ENCODE data around the gene KCNK13.
"Not testable (repeated sequence)": the region's sequence is repeated elsewhere in the genome, so short reads cannot be mapped to it uniquely, and the experiment has no call there.

KCNK13 gene

GRCh38 chr14:90061685-90062126 is at the start of gene KCNK13:
Gene KCNK13, plus strand, starts transcription at chr14:90061994. Its CDS starts 212 bp downstream, at chr14:90062206.
- no peak for DNase-seq

DNA sequence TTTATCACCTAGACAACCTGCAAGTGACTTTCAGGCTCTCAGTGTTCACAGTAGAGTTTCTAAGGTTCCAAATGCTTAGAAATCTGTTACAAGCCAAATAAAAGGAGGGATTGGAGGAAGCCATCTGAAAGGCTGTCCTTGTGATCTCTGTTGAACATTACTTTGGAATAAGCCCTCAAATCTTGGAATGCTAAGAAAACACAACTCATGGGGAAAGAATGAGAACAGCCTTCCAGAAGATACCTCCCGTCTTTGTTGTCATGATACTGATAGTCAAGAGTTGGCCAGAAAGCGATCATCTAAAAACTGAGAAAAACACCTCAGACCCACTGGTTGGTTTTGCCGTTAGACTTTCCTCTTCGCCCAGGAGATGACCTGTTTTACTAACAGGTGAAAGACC is 44.4 kb upstream of the KCNK13 start:
- DNase-seq = no peak

DNA sequence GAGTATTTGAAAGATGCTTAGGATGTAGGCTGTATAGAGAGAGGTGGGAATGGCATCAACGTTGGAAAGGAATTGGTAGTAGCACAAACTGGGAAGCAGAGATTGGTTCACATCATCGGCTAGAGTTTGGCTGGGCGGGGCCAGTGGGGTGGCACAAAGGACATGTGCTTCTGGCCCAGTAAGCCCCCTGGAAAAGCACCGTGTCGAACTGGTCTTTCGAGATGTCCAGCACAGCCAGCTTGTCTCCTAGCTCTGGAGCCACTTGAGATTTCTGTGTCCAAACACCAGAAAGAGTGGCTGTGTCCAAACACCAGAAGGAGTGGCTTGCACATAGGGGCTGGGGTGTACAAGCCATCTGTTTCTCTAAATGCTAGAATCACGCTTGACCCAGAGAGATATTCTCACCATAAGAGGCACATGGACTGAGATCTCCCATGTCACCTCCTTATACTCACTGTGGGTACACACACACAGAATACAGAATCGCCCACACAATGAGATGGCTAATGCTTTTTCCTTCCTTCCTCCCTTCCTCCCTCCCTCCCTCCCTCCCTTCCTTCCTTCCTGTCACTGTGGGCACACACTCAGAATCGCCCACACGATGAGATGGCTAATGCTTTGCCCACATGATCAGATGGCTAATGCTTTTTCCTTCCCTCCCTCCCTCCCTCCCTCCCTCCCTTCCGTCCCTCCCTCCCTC is 41.8 kb upstream of the KCNK13 start:
- DNase-seq = no peak

- DNase-seq = no peak
These were observed 38.5 kb upstream of the KCNK13 start for GRCh38 chr14:90023176-90023896.

- no peak for DNase-seq
These were observed 36.9 kb upstream of the KCNK13 start for GRCh38 chr14:90024910-90025309.

GRCh38 chr14:90026608-90027007 is 35.2 kb upstream of the KCNK13 start:
- not testable (repeated sequence) for DNase-seq

- DNase-seq = no peak
These were observed 34.0 kb upstream of the KCNK13 start for GRCh38 chr14:90027842-90028241.

DNA sequence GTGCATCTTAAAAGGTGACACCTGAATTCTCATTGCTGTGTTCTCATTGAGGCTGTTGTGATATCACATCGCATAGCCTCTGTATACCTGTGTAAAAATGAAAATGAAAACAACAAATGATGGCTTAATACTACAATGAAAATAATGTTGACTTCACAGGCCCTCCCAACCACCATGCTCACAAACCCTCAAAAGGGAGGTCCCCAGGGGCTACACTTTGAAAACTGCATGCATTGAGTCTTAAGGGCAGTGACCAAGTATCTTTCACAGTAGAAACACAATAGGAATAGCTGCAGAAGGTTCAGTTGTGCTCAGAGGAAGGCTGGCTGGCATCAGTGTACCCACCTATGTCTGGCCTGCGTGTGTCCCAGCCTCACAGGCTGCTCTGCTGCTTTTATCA is 27.6 kb upstream of the KCNK13 start:
- DNase-seq = no peak

DNA sequence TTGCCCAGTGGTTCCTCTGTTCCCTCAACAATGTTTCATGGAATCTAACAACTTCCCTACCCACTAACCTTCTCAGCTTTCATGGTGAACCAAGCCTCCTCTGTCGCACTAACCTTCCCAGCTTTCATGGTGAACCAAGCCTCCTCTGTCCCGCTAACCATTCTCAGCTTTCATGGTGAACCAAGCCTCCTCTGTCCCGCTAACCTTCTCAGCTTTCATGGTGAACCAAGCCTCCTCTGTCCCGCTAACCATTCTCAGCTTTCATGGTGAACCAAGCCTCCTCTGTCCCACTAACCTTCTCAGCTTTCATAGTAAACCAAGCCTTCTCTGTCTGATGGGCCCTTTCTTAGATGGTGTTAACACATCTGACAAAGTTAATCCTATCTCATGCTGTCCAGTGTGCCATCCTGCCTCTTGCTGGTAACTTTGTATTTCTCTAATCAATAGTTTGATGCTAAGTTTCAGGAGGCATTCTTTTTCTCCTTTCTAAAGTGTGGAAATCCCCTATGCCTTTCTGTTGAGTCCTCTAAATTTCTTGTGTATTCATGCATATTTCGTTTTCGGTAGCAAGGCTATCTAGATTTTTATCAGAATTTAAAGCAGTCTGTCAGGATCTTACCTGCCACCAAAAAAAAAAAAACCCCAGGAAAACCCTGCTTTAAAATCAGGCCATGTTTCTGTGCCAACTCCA is 26.8 kb upstream of the KCNK13 start:
- DNase-seq = no peak

- DNase-seq = no peak
These were observed 22.4 kb upstream of the KCNK13 start for GRCh38 chr14:90039253-90040010.

- DNase-seq = no peak
These were observed 21.4 kb upstream of the KCNK13 start for GRCh38 chr14:90040411-90040810.

GRCh38 chr14:90042496-90043252 is 19.1 kb upstream of the KCNK13 start:
- no peak for DNase-seq

DNA sequence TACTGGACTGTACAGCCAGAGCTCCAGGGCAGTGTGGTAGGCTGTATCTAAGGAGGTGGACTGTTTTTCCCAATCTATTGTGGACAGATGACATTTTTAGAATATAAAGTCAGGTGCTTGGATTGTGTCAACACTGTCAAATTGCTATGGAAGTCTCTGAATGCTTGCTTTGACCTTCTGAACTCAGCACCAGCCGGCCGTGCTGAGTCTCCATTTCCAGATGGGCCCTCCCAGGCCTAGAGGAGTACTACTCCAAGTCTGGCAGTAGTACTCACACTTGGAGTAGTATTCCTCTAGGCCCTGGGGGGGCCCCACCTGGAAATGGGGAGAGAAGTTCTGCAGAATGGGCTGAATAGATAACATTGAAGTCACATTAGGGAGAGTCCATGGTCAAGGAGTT is 16.2 kb upstream of the KCNK13 start:
- DNase-seq = no peak

DNA sequence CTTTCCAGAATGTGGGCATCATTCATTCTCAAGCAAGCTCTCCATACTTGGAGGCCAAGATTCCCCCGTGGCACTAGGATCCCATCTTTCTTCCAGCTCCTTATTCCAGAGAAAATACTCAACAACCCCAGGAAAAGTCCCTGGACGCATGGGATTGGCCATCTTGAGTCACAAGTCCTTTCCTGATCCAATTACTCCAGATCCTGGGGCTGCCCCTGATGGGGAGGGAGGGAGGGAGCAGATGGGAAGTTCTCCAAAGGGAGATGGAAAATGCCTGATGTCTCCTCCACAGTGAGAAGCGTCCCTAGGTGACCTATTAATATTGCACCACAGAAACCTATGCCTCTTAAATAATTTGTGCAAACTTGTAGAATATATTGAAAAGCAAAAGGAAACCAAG is 12.4 kb upstream of the KCNK13 start:
- no peak for DNase-seq

DNA sequence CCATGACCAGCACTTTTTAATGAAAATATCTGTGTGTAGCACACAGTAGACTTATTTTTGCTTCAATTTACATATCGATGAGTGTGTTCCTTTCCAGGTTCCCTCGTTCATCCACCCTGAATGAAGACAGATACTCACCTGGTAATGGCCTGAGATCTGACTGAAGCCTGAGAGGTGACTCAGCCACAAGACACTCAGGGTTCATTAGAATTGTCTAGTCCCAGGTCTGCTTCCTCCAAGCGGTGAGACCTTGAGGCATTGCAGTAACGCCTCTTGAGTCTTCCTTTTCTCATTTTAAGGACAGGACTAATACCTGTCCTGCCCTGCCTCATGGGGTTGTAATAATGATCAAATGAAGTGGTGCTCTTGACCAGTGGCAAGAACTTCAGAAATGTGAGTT is 11.5 kb upstream of the KCNK13 start:
- DNase-seq = no peak

GRCh38 chr14:90053044-90053443 is 8.8 kb upstream of the KCNK13 start:
- DNase-seq = no peak

DNA sequence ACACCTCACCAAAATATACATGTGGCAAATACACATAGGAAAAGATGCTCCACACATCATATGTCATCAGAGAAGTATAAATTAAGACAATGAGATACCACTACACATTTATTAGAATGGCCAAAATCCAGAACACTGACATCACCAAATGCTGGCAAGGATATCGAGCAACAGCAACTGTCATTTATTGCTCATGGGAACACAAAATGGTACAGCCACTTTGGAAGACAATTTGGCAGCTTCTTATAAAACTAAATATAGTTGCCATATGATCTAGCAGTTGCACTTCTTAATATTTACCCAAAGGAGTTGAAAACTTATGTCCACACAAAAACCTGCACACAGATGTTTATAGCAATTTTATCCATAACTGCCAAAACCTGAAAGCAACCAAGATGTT is 7.0 kb upstream of the KCNK13 start:
- no peak for DNase-seq

GRCh38 chr14:90056826-90057225 is 5.0 kb upstream of the KCNK13 start:
- DNase-seq = no peak

DNA sequence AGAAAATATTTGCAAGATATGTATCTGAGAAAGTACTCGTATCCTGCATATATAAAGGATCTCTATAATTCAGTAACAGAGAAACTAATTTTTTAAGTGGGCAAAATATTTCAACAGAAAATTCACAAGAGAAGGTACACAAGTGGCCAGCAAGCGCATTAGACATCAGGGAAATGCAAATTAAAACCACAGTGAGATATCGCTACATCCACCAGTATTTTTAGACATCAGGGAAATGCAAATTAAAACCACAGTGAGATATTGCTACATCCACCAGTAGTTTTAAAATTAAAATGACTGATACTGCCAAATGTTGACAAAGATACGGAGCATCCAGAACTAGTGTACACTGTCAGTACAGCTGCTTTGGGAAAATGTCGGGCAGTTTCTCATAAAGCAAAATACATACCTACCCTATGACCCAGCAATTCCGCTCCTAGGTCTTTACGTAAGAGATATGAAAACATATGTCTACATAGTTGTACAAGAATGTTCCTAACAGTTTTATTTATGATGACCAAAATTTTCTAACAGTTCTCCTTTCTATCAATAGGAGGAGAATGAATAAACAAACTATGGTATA is 2.8 kb upstream of the KCNK13 start:
- no peak for DNase-seq

DNA sequence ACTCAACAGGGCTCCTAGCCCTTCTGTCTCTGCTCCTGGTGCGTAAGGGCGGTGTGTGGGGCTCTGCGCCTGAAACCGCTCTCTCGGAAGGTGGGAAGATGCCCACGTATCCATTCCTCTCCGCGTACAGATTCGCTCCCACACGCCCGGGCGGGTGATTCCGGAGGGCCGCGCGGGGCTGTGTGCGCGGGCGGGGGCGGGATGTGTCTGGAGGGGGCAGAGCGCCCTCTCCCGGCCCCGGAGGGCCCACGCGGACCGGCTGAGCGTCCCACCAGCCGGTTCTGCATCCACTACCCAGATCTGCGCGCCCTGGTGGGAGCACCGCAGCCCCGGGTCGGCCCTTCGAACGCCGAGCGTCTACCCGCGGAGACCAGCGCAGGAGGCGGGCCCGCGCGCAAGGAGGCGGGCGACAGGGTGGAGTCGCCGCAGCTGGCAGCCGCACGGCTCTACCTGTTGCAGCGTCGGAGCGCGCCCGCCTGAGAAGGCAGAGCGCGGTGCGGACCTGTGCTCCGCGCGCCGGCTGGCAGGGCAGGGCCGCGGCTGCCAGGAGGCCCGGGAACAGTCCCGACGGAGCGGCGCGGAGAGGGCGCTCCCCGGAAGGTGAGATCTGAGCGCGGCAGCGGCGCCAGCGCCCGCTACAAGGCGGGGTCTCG is 1.4 kb upstream of the KCNK13 start:
- no peak for DNase-seq

DNA sequence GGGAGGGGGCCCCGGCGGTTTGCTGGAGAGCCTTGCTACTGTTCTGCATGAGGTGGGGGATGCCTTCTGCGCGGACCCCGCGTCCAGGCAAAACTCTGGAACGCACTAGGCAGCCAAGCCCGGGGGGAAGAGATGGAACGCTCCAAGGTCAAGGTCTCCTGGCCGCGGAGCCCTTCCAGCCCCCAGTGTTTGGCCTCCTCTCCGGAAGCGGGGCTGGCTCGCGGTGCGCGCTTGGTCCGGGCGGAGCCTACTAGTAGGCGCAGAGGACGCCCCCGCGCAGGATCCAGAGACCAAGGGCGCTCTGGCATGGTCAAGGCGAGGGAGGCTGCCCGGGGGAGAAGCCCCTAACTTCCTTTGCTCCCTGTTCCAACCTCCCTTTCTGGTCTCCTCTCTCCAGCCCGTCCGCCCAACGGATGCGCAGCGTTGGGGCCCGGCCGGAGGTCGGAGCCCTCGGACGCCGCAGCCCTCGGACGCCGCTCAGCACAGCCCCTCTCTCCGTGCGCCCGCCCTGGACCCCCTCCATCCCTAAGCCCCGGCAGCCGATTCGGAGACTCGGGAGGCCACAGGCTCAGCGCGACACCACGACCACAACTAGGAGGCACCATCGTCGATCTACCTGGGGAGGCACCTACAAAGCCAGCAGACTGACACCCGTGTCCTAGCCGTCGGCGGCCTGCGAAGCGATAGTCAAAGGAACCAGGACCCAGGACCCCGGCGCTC is 669 bp upstream of the KCNK13 start:
- no peak for DNase-seq

Data from CD4-positive, alpha-beta T cell treated with Interleukin-15 for 1 hour (primary cell).